Germinal center (tissue), 1 donor: ENCODE measurements around the gene CGB2.
"Not testable (repeated sequence)": the region's sequence is repeated elsewhere in the genome, so short reads cannot be mapped to it uniquely, and the experiment has no call there.

Experiments
- DNase-seq: peaks from one replicate; pipeline ENCODE4 v3.0.0; 2012; ENCODE audit warnings: mixed read lengths, low spot score

Gene CGB2

GRCh38 chr19:49067554-49067953, 35.9 kb downstream of the CGB2 start:
- DNase-seq, result no peak

GRCh38 chr19:49069026-49069425, 37.3 kb downstream of the CGB2 start:
- no peak for DNase-seq

- DNase-seq, result no peak
Measured at GRCh38 chr19:49070416-49070815, 38.7 kb downstream of the CGB2 start.

- DNase-seq, result peak; percentile 38
Measured at GRCh38 chr19:49071860-49072547, 40.3 kb downstream of the CGB2 start.

GRCh38 chr19:49073514-49074378, 42.1 kb downstream of the CGB2 start:
- no peak for DNase-seq

- not testable (repeated sequence) for DNase-seq
Measured at GRCh38 chr19:49074869-49075268, 43.2 kb downstream of the CGB2 start.

GRCh38 chr19:49080392-49080791, 48.7 kb downstream of the CGB2 start:
- no peak for DNase-seq

- no peak for DNase-seq
Measured at GRCh38 chr19:49081273-49081672, 49.6 kb downstream of the CGB2 start.
